Vagina (tissue), 2 donors: ENCODE results near the gene PTPN14. TPM values are rescaled to one million over a fixed set of nuclear protein-coding genes. Genes with fewer than 3 reads are reported as not detected.
"Not testable (repeated sequence)": the region's sequence is repeated elsewhere in the genome, so short reads cannot be mapped to it uniquely, and the experiment has no call there.

Experiments
- DNase-seq, 2 donors: peaks; one replicate each; pipeline ENCODE4 v3.0.0-alpha.2; 2017; ENCODE audit errors: extremely low spot score in 2 of 2
- H3K27ac ChIP-seq: fragments of 200-600 bp; sonication (generic); one replicate; pipeline ENCODE4 v1.5.1; 2019
- H3K27me3 ChIP-seq: fragments of 200-600 bp; sonication (generic); one replicate; pipeline ENCODE4 v1.5.1; 2019
- H3K36me3 ChIP-seq, 2 donors: fragments of 200-600 bp; sonication (generic); one replicate each; pipeline ENCODE4 v1.5.1; 2017 to 2019
- H3K4me1 ChIP-seq: fragments of 200-600 bp; sonication (generic); one replicate; pipeline ENCODE4 v1.5.1; 2019
- H3K4me3 ChIP-seq, 2 donors: fragments of 200-600 bp; sonication (generic); 1 replicate in 1 of 2; 2 replicates in 1 of 2; pipeline ENCODE4 v1.5.1; 2016 to 2019
- H3K9me3 ChIP-seq: fragments of 200-600 bp; sonication (generic); one replicate; pipeline ENCODE4 v1.5.1; 2019
- POLR2A ChIP-seq, 2 donors: fragments of 450-650 bp; IDR thresholded peaks; one replicate each; pipeline ENCODE4 v1.6.1; 2017; ENCODE audit warnings: antibody characterized with exemption in 2 of 2, mild to moderate bottlenecking in 2 of 2, moderate library complexity in 2 of 2
- POLR2AphosphoS5 ChIP-seq, 2 donors: sonication (generic); formaldehyde crosslinking; IDR thresholded peaks; one replicate each; pipeline ENCODE4 v1.9.0; 2017; ENCODE audit warnings: antibody characterized with exemption in 2 of 2, mild to moderate bottlenecking in 2 of 2, low read depth in 1 of 2; ENCODE audit not compliant: insufficient read depth in 1 of 2
- intact Hi-C: fragments of 100-400 bp; cut with DNase I; formaldehyde crosslinking; loops from one replicate; pipeline ENCODE4 v1.15.1; 2023
- total RNA-seq: library from RNA; depleted of rRNA; stranded (reverse); fragments of >200 nt; gene quantifications from one replicate; pipeline ENCODE4 v1.2.3, GENCODE V29; 2016
- TF ChIP-seq, protein P1 (sequence below), 3 experiments: fragments of 450-650 bp in 2 of 3; fragments of 200-600 bp in 1 of 3; sonication (generic) in 1 of 3; IDR thresholded peaks; one replicate each; pipeline ENCODE4 v1.5.1; 2017 to 2019; ENCODE audit warnings: antibody characterized with exemption in 3 of 3, mild to moderate bottlenecking in 2 of 3, moderate library complexity in 2 of 3

The PTPN14 gene
- total RNA-seq, 1 donor from 2014 or later: 24.3 TPM

DNA sequence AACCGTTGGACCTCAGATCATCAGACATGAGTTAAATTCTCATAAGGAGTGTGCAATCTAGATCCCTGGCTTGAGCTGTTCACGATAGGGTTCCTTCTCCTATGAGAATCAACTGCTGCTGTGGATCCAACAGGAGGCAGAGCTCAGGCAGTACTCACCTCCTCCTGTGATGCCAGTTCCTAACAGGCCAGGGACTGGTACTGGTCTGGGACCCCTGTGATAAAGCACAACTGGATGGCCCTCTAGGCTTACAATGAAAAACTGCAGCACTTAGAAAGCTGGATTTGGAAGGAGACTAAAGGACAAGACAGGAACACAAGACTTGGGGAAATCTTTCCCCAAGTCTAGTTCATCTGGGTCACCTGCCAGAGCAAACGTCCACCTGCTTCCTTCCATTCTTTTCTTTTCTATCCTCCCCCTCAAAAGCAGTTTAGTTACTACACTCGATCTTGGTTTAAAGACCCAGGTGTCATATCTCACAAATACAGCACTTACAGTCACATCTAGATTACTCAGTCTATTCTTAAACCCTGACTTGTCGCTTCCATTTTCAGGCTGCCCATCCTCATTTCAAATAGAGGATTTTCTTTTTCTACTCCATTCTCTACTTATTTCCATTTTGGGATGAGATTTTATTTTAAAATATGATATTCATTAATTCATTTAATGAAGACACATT is 59.8 kb downstream of the PTPN14 start:
- peaks cover 5% of the 10 kb centered on the region for H3K4me1 ChIP-seq
- DNase-seq: no peak
- no peak overlapping the region for H3K4me3 ChIP-seq
- H3K9me3 ChIP-seq: no peaks in the 10 kb centered on the region
- intact Hi-C loops: no loop called here
- H3K36me3 ChIP-seq: no peaks in the 10 kb centered on the region
- TF ChIP-seq, protein P1, sequence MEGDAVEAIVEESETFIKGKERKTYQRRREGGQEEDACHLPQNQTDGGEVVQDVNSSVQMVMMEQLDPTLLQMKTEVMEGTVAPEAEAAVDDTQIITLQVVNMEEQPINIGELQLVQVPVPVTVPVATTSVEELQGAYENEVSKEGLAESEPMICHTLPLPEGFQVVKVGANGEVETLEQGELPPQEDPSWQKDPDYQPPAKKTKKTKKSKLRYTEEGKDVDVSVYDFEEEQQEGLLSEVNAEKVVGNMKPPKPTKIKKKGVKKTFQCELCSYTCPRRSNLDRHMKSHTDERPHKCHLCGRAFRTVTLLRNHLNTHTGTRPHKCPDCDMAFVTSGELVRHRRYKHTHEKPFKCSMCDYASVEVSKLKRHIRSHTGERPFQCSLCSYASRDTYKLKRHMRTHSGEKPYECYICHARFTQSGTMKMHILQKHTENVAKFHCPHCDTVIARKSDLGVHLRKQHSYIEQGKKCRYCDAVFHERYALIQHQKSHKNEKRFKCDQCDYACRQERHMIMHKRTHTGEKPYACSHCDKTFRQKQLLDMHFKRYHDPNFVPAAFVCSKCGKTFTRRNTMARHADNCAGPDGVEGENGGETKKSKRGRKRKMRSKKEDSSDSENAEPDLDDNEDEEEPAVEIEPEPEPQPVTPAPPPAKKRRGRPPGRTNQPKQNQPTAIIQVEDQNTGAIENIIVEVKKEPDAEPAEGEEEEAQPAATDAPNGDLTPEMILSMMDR (IDR thresholded peaks at IDR 0.05): no peak
- TF ChIP-seq POLR2AphosphoS5 (IDR thresholded peaks at IDR 0.05; ENCODE audit: insufficient read depth in 1 of 2, low read depth in 1 of 2) (no peak), POLR2A (IDR thresholded peaks at IDR 0.05) (no peak)
- no peaks in the 10 kb centered on the region for H3K27me3 ChIP-seq
- H3K27ac ChIP-seq: no peak overlapping the region

DNA sequence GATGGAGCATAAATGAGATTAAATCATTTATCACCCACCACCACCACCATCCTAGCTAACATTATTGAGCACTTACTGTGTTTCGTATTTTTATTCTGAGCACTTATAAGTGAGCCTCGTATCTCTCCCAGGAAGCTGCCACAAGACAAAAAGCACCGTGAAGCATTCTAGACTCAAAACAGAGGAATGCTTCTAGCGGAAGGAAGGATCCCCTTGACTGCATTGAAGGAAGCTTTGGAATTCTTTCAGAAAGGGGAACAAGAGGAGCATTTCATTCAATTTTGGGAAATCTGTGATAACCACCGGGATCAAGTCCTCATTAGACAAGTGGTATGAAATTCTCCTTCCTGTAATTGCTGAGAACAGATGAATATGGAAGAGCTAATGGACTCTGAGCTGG is 66.3 kb downstream of the PTPN14 start:
- TF ChIP-seq POLR2A (IDR thresholded peaks at IDR 0.05) (no peak), POLR2AphosphoS5 (IDR thresholded peaks at IDR 0.05; ENCODE audit: insufficient read depth in 1 of 2, low read depth in 1 of 2) (no peak)
- TF ChIP-seq, protein P1 (IDR thresholded peaks at IDR 0.05): no peak

DNA sequence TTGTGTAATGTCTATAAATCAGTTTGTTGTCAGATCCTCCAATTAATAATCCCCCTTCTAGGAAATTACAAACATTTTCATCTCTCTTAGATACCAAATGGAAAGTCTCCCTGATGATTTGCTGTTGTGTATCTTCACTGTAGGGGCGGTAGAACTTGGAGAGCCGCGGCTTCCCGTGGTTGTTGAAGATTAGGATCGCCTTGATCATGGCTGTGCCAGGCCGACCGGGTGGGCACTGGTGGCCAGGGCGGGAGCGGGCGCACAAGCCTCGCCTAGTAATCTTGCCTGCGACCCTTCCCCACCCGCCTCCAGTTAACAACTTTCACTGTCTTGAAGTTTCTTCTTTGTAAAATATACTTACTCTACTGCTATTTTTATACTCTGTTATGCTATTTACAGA is 68.2 kb downstream of the PTPN14 start:
- H3K27ac ChIP-seq, H3K27me3 ChIP-seq, H3K4me1 ChIP-seq, H3K9me3 ChIP-seq, DNase-seq, intact Hi-C loops, H3K4me3 ChIP-seq, H3K36me3 ChIP-seq: not testable (repeated sequence)

More for the DNA sequence above, 66.3 kb downstream of the PTPN14 start:
- Histone ChIP-seq H3K27me3 (no peaks in the 10 kb centered on the region), H3K4me3 (no peak overlapping the region), H3K27ac (no peak overlapping the region), H3K4me1 (no peaks in the 10 kb centered on the region), H3K9me3 (no peaks in the 10 kb centered on the region), H3K36me3 (no peaks in the 10 kb centered on the region)
- DNase-seq: no peak
- intact Hi-C loops: no loop called here

DNA sequence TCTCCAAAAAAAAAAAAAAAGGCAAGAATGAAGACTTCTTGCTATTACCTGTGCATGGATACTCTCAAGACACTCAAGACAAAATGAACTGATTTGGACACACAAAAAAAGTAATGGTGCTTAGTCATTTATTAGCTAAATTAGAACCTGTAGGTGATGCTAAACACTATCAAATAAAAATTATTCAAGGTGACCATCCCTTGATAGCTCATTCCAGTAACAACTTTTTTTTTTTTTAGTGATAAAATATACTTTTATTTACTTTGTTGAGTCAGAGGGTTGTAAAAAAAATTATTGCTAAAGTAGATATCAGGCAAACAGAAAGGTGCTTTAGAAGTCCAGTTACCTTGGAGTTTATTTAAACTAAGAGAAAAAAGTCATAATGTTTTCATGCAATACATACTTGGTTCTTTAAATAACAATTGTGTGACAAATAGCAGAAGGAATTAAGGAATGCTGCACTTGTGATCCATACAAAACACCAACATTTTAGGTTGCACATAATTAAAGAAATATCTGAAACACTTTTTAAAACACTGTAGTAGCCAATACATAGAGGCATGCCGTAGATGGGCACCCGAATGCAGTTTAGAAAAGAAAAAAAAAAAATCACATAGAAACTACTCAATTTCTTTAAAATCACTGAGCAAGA is 69.3 kb downstream of the PTPN14 start:
- peaks cover 16% of the 10 kb centered on the region for H3K4me1 ChIP-seq
- H3K27me3 ChIP-seq, DNase-seq, H3K27ac ChIP-seq, intact Hi-C loops, H3K9me3 ChIP-seq, H3K4me3 ChIP-seq, H3K36me3 ChIP-seq: not testable (repeated sequence)

DNA sequence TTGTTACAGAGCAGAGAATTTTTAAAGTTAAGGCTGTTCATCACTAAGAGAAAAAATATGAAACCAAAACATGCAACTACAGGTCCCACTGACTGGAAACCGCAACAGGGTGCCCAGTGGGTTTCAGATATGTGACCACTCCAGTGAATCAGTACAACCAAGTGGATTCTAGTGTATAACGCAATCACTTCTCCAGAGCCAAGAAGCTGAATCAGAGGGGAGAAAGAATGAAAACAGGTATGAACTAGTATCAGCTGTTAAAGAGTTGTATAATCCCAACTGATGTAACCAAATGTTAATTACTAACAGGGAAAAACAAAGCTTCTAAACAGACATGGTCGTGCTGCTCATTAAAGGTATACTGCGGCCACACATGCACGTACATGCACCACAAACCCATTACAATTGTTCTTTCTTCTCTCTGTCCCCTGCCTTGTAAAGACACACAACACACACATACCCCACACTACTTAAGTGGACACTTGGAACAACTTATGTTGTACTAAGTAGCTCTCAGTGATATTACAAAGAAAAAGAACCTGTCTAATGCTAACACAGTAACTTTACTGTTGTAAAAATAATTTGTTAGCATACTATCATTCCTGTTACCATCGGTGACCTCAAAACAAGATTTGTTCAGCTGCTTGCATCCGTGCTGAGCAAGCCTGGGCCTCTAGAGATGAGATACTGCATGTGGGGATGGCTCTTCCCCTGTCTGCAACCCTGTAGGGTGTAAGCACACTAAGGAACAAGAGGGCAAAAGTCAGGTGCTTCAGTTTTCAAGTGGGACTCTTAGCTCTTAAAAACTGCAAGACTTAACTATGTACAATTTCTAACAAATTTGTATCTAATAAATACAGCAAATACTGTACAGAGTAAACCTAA is 74.2 kb downstream of the PTPN14 start:
- Histone ChIP-seq H3K36me3 (no peaks in the 10 kb centered on the region), H3K9me3 (no peaks in the 10 kb centered on the region), H3K27me3 (no peaks in the 10 kb centered on the region), H3K27ac (peak overlapping the region; percentile 36), H3K4me1 (peaks cover 65% of the 10 kb centered on the region), H3K4me3 (no peak overlapping the region)
- intact Hi-C loops: no loop called here
- DNase-seq: no peak
- TF ChIP-seq, protein P1 (IDR thresholded peaks at IDR 0.05): no peak
- no peak for TF ChIP-seq POLR2A (IDR thresholded peaks at IDR 0.05)
- TF ChIP-seq POLR2AphosphoS5 (IDR thresholded peaks at IDR 0.05; ENCODE audit: insufficient read depth in 1 of 2, low read depth in 1 of 2): peak in 1 of 2 donors; percentile 6
